GM19351 (cell line): ENCODE measurements around the gene EGLN2.
"Not testable (repeated sequence)": the region's sequence is repeated elsewhere in the genome, so short reads cannot be mapped to it uniquely, and the experiment has no call there.

Source experiments
- ATAC-seq: cut with Tn5 transposase; IDR thresholded peaks from one replicate; pipeline ENCODE4 v1.9.1; 2021; ENCODE audit warnings: mild to moderate bottlenecking, moderate library complexity; ENCODE audit not compliant: unreplicated experiment

The EGLN2 gene

DNA sequence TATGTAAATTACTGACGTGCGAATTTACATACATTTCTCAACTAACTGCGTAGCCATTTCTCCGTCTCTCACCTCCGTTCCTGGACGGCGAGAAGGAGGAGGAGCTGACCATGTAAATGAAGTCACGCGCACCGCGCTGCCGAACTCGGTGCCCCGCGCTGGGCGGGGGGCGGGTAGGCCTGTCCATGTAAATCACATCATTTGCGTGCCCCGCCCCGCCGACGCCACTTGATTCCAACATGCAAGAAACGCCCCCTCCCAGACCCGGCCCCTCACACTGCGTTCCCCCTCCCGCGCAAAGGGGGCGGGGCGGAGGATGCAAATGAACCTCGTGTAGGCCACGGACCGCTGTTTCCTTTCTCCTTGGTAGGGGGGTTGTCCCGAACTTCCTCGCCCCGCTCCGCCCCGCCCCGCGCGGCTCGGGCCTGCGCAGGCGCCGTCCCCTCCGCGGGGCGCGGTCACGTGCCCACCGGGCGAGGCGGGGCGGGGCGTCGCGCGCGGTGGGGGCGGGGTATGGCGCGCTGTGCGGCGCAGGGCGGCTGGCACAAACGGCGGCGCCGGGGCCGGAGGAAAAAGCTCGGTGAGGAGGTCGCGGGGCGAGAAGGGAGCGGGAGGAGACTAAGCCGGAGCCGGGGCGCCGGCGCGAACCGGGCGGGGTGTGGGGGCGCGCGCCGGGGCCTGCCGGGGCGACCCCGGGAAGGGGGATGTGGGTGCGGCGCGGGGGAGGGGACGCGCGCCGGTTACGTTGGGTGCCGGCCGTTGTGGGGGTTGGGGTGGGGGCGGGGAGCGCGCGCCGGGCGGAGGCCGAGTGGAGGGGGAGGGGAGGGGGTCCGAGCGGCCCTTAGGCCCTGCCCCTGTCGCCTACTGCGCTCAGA is at the start of gene EGLN2:
TSS of gene EGLN2 (plus strand) at position 509 of the 875 bp plus-strand sequence. CDS start 1,382 bp downstream, outside the sequence.
- ATAC-seq = peak; percentile 74

- ATAC-seq = peak; percentile 80
These were observed 48.7 kb upstream of the EGLN2 start, which contains the start of gene ACTMAP for GRCh38 chr19:40750058-40750873. Gene ACTMAP, minus strand, starts transcription at chr19:40750477. Its CDS starts 674 bp downstream, at chr19:40749803.

GRCh38 chr19:40750874-40751537 is 48.0 kb upstream of the EGLN2 start, which contains the start of gene SNRPA:
Gene SNRPA, plus strand, starts transcription at chr19:40751203. Its CDS starts 206 bp downstream, at chr19:40751409.
- peak; percentile 53 for ATAC-seq

DNA sequence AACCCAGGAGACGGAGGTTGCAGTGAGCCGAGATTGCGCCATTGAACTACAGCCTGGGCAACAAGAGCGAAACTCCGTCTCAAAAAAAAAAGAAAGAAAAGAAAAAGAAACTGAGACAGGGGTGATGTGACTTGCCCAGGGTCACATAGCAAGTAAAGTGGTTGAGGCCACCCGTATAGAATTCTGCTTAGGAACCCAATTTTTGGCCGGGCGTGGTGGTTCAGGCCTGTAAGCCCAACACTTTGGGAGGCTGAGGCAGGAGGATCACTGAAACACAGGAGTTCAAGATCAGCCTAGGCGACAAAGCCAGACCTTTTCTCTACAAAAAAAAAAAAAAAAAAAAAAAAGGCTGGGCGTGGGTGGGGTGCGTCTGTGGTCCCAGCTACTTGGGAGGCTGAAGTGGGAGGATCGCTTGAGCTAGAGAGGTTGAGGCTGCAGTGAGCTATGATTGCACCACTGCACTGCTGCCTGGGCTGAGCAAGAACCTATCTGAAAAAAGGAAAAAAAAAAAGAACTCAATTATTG is 46.7 kb upstream of the EGLN2 start:
- ATAC-seq = no peak

GRCh38 chr19:40754611-40755247 is 44.3 kb upstream of the EGLN2 start:
- no peak for ATAC-seq

- ATAC-seq = no peak
These were observed 43.8 kb upstream of the EGLN2 start for GRCh38 chr19:40755248-40755624.

- no peak for ATAC-seq
These were observed 43.2 kb upstream of the EGLN2 start for GRCh38 chr19:40755791-40756190.

DNA sequence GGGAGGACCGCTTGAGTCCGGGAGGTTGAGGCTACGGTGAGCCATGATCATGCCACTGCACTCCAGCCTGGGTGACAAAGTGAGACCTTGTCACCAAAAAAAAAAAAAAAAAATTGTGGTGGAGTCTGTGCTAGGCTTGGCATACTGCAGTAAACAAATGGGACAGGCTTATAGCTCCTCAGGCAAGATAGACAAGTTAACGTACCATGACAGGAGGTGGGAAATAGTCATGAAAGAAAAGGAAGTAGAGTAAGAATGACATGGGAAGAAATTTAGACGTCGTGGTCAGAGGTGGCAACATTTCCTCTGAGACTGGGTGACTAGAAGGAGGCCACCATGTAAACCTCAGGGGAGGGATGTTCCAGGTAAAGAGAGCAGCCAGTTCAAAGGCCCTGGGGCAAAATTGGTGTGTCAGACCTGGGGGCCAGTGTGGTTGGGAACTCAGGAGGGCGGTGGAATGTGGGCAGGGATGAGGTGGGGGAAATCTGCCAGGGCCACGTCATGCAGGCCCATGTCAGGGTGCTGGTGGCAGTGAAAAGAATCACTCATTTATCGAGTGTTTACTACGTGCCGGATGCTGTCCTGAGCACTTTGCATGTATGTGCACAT is 42.4 kb upstream of the EGLN2 start:
- ATAC-seq = no peak

DNA sequence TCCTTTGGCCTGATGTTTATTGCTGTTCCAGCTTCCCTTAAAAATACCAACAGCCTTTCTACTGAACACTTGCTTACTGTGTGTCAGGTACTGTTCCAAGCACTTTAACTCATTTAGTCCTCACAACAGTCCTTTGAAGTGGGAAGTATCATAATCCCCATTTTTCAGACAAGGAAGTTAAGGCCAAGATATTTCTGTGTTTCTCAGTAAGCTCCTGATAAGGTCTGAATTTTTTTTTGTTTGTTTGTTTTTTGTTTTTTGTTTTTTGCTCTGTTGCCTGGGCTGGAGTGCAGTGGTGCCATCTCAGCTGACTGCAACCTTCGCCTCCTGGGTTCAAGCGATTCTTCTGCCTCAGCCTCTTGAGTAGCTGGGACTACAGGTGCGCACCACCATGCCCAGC is 40.5 kb upstream of the EGLN2 start:
- ATAC-seq = no peak

DNA sequence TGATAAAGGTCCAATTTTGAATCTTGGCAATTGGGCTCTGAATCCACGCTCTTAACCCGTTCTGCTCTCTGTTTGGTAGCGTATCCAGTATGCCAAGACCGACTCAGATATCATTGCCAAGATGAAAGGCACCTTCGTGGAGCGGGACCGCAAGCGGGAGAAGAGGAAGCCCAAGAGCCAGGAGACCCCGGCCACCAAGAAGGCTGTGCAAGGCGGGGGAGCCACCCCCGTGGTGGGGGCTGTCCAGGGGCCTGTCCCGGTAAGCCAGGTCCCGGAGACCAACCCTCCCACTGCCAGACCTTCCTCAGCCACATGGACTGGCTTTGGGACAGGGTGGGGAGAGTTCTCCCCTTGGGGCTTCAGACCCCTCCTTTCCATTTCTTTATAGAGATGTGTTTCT is 39.6 kb upstream of the EGLN2 start:
- ATAC-seq = no peak

GRCh38 chr19:40762754-40763470 is 36.1 kb upstream of the EGLN2 start:
- ATAC-seq = no peak

GRCh38 chr19:40763526-40763925 is 35.5 kb upstream of the EGLN2 start:
- ATAC-seq = no peak

DNA sequence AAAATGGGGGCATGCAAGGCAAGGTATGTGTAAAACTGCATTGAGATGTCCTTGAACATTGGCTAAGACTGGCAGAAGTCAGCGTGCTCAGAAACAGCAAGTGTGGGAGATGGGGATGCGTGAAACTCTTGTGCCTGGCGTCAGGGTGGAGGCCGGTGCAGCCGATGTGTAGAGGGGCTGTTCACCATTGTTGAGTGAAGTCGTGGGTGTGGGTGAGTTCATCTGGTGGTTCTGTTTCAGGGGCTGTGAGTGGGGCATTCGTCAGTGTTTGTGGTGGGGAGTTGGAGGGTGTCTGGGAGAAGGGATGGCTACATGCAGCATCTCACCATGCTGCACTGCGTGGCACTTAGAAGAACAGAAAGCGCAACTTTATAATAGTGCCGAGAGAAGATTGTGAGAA is 35.0 kb upstream of the EGLN2 start:
- ATAC-seq = no peak

DNA sequence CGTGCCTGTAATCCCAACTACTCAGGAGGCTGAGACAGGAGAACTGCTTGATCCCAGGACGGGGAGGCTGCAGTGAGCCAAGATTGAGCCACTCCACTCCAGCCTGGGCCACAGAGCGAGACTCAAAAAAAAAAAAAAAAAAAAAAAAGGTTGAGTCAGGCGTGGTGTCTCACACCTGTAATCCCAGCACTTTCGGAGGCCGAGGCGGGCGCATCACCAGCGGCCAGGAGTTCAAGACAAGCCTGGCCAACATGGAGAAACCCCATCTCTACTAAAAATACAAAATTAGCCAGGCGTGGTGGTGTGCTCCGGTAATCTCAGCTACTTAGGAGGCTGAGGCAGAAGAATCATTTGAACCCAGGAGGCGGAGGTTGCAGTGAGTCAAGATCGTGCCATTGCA is 32.6 kb upstream of the EGLN2 start:
- not testable (repeated sequence) for ATAC-seq

GRCh38 chr19:40768869-40769268 is 30.1 kb upstream of the EGLN2 start:
- no peak for ATAC-seq

DNA sequence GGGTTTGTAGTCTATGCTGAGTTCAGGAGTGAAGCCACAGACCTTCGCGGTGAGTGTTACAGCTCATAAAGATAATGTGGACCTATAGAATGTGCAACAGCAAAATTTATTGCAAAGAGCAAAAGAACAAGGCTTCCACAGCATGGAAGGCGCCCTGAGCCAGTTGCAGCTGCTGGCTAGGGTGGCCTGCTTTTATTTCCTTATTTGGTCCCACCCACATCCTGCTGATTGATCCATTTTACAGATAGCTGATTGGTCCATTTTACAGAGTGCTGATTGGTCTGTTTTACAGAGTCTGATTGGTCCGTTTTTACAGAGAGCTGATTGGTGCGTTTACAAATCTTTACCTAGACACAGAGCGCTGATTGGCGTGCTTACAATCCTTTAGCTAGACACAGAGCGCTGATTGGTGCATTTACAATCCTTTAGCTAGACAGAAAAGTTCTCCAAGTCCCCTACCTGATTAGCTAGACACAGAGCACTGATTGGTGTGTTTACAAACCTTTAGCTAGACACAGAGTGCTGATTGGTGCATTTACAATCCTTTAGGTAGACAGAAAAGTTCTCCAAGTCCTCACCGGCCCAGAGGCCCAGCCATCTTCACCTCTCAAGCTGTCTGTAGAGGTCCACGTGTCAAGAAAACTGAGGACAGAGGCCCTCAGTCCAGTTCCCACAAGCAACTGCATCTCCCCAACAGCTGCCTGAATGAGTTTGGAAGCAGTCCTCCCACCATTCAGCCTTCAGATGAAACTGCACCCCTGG is 27.7 kb upstream of the EGLN2 start:
- not testable (repeated sequence) for ATAC-seq

GRCh38 chr19:40774916-40775631 is 23.9 kb upstream of the EGLN2 start, which contains the start of gene MIA:
Gene MIA, plus strand, starts transcription at chr19:40775521. Its CDS starts 22 bp downstream, at chr19:40775543.
- no peak for ATAC-seq

DNA sequence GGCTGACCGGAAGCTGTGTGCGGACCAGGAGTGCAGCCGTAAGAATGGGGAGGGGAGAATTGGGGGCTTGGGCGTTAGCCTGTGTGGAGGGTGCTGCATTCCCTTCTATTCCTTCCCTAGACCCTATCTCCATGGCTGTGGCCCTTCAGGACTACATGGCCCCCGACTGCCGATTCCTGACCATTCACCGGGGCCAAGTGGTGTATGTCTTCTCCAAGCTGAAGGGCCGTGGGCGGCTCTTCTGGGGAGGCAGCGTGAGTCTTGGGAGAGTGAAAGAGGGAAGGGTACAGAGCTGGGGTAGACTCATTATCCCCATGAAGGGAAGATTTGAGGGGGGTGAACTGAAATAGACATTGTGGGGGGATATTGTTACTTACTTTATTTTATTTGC is 23.4 kb upstream of the EGLN2 start:
- ATAC-seq = no peak
